Astrocyte of the cerebellum (primary cell): ENCODE data around the gene PLAU.
"Not testable (repeated sequence)": the region's sequence is repeated elsewhere in the genome, so short reads cannot be mapped to it uniquely, and the experiment has no call there.

Experiments used
- DNase-seq: peaks from one replicate; pipeline ENCODE4 v3.0.0-alpha.2; 2011; ENCODE audit warnings: low read depth
- H3K4me3 ChIP-seq: 2 replicates; pipeline ENCODE4 v1.5.1; 2011; ENCODE audit warnings: mild to moderate bottlenecking, low read depth, low read length, moderate library complexity
- CTCF ChIP-seq: IDR thresholded peaks from 2 replicates; pipeline ENCODE4 v1.5.1; 2012; ENCODE audit warnings: low read length, low read depth, moderate library complexity, mild to moderate bottlenecking; ENCODE audit errors: missing control alignments
- in situ Hi-C: cut with HindIII; loops from 2 replicates; pipeline ENCODE4 v1.10.0; 2017; ENCODE audit warnings: low sequenced_read_pairs

The PLAU gene

GRCh38 chr10:73892310-73893030 is 18.5 kb upstream of the PLAU start:
- in situ Hi-C loops: loop anchor here (25.0 kb wide), 2 partner anchors 220 to 320 kb away; no protein-coding TSS in a partner anchor
- DNase-seq: no peak
- no peak for TF ChIP-seq CTCF
- no peak overlapping the region for H3K4me3 ChIP-seq

GRCh38 chr10:73893426-73893825 is 17.5 kb upstream of the PLAU start:
- H3K4me3 ChIP-seq: no peak overlapping the region
- TF ChIP-seq CTCF: no peak
- DNase-seq: no peak
- in situ Hi-C loops: loop anchor here (25.0 kb wide), 2 partner anchors 219 to 319 kb away; no protein-coding TSS in a partner anchor

- no peak for TF ChIP-seq CTCF
- H3K4me3 ChIP-seq: no peak overlapping the region
- in situ Hi-C loops: loop anchor here (25.0 kb wide), 2 partner anchors 218 to 318 kb away; no protein-coding TSS in a partner anchor
- DNase-seq: peak; percentile 97
Measured at GRCh38 chr10:73894245-73894971, 16.5 kb upstream of the PLAU start.

GRCh38 chr10:73895381-73895780 is 15.6 kb upstream of the PLAU start:
- H3K4me3 ChIP-seq, DNase-seq: not testable (repeated sequence)
- in situ Hi-C loops: loop anchor here (25.0 kb wide), 2 partner anchors 217 to 317 kb away; no protein-coding TSS in a partner anchor

GRCh38 chr10:73897693-73898092 is 13.2 kb upstream of the PLAU start:
- no peak overlapping the region for H3K4me3 ChIP-seq
- no peak for TF ChIP-seq CTCF
- DNase-seq: no peak
- in situ Hi-C loops: loop anchor here (25.0 kb wide), 2 partner anchors 215 to 315 kb away; no protein-coding TSS in a partner anchor

- in situ Hi-C loops: loop anchor here (25.0 kb wide), 2 partner anchors 213 to 313 kb away; no protein-coding TSS in a partner anchor
- no peak for TF ChIP-seq CTCF
- no peak for DNase-seq
- no peak overlapping the region for H3K4me3 ChIP-seq
Measured at GRCh38 chr10:73898730-73899410, 12.1 kb upstream of the PLAU start.
